ENCODE data around the gene CLDN9.

CLDN9 gene

DNA sequence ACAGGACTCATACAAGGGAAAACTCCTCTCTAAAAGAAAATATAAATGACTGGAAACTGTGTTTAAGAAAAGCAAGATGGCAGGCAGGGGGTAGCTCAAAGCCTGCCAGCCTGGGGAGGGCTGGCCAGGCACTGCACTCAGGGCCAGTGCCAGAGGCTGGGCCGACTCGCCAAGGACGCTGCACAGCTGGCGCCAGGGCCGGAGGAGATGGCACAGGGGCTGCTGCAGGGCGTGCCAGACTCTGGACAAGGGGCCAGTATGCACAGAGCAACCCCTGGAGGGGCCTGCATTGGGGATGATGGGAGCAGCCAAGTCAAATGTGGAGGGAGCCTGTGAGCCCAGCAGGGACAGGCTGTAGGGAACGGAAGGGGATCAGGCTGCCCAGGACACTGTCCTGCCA is 36.5 kb upstream of the CLDN9 start:
- Histone ChIP-seq H3K9me3 (ENCODE audit: insufficient read depth, low read length) (no peaks in the 10 kb centered on the region), H3K27me3 (ENCODE audit: insufficient read depth, insufficient read length) (no peaks in the 10 kb centered on the region), H3K4me1 (ENCODE audit: insufficient read depth, insufficient read length) (peaks cover 19% of the 10 kb centered on the region), H3K36me3 (ENCODE audit: insufficient read depth, insufficient read length, low read length) (peaks cover 82% of the 10 kb centered on the region), H3K9ac (ENCODE audit: insufficient read length, low read depth) (no peak overlapping the region), H3K4me3 (ENCODE audit: insufficient read length, low read depth) (no peak overlapping the region)
- DNase-seq (ENCODE audit: low read depth, low spot score), result no peak
- TF ChIP-seq SUZ12 (IDR thresholded peaks at IDR 0.05; ENCODE audit: extremely low read depth, insufficient read depth, insufficient read length), result no peak
- no peak for TF ChIP-seq ZNF274 (IDR thresholded peaks at IDR 0.05; ENCODE audit: low read depth, low read length)
- TF ChIP-seq YY1 (IDR thresholded peaks at IDR 0.05; ENCODE audit: insufficient read depth, insufficient read length), result no peak

DNA sequence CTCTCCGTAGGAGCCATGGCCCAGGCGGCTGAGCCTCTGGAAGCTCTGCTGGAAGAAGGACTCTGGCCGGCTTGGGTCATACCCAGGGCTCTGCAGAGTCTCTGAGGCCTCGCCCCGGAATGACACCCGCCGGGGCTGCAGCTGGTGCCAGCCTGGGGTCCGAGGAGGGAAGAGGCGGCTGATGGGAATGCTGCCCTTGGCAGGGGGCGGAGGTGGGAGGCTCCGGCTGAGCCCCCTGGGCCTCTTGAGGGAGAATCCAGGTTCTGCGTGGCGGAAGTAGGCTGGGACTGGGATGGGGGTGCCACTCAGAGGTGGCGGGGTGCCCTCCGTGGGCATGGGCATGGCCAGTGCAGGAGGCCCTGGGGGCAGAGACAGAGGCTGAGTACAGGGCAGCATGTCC is 36.0 kb upstream of the CLDN9 start:
- Histone ChIP-seq H3K9me3 (ENCODE audit: insufficient read depth, low read length) (no peaks in the 10 kb centered on the region), H3K4me3 (ENCODE audit: insufficient read length, low read depth) (no peak overlapping the region), H3K9ac (ENCODE audit: insufficient read length, low read depth) (no peak overlapping the region), H3K36me3 (ENCODE audit: insufficient read depth, insufficient read length, low read length) (peaks cover 77% of the 10 kb centered on the region), H3K27me3 (ENCODE audit: insufficient read depth, insufficient read length) (no peaks in the 10 kb centered on the region), H3K4me1 (ENCODE audit: insufficient read depth, insufficient read length) (peaks cover 15% of the 10 kb centered on the region)
- TF ChIP-seq YY1 (IDR thresholded peaks at IDR 0.05; ENCODE audit: insufficient read depth, insufficient read length) (no peak), ZNF274 (IDR thresholded peaks at IDR 0.05; ENCODE audit: low read depth, low read length) (no peak), SUZ12 (IDR thresholded peaks at IDR 0.05; ENCODE audit: extremely low read depth, insufficient read depth, insufficient read length) (no peak)
- no peak for DNase-seq (ENCODE audit: low read depth, low spot score)

DNA sequence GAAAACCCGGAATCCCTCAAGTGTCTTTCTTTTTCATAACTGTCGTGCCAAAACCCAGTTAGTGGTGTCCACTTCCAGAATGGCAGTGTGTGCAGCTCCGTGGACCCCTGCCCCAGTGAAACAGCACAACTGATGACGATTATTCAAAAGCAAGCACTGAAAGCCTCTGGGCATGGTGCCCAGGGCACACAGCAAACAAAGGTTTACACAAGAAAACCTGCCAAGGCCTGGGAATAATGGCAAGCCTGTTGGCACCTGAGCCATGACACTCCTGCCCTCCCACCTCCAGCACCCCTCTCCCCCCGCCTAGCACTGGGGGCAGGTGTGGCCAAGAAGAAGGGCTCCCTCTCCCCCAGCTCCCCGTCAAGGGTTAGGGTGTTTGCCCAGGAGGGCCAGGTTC is 35.3 kb upstream of the CLDN9 start:
- Histone ChIP-seq H3K27me3 (ENCODE audit: insufficient read depth, insufficient read length) (no peaks in the 10 kb centered on the region), H3K9ac (ENCODE audit: insufficient read length, low read depth) (peak overlapping the region; percentile 11), H3K36me3 (ENCODE audit: insufficient read depth, insufficient read length, low read length) (peaks cover 69% of the 10 kb centered on the region), H3K9me3 (ENCODE audit: insufficient read depth, low read length) (no peaks in the 10 kb centered on the region), H3K4me1 (ENCODE audit: insufficient read depth, insufficient read length) (peaks cover 13% of the 10 kb centered on the region), H3K4me3 (ENCODE audit: insufficient read length, low read depth) (peak overlapping the region; percentile 4)
- no peak for TF ChIP-seq ZNF274 (IDR thresholded peaks at IDR 0.05; ENCODE audit: low read depth, low read length)
- no peak for TF ChIP-seq SUZ12 (IDR thresholded peaks at IDR 0.05; ENCODE audit: extremely low read depth, insufficient read depth, insufficient read length)
- TF ChIP-seq YY1 (IDR thresholded peaks at IDR 0.05; ENCODE audit: insufficient read depth, insufficient read length), result no peak
- DNase-seq (ENCODE audit: low read depth, low spot score), result no peak

DNA sequence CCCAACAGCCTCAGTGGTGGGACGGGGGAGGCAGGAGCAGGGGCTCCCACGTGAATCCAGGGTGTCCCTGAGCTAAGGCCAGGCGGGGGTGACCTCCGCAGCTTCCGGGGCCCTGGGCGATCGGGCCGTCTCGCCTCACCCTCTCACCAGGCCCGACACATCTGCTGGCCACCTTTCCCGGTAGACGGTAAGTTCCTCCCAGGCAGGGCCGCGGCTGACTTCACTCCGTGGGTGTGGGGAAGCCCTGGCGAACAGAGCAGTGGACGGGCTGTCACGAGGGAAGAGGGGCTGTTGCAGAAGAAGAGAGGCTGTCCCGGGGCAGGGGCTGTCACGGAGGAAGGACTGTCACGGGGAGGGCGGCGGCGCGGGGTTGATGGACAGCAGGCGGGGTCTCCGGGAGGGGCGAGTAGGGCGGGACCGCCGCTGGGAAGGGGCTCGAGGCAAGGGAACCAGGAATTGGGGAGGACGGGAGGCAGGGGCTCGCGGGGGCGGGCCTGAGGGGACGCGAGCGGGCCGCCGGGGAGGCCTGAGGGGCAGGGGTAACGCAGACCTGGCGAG is 33.0 kb upstream of the CLDN9 start:
- DNase-seq (ENCODE audit: low read depth, low spot score), result no peak
- Histone ChIP-seq H3K27me3 (ENCODE audit: insufficient read depth, insufficient read length) (no peaks in the 10 kb centered on the region), H3K4me3 (ENCODE audit: insufficient read length, low read depth) (peak overlapping the region; percentile 95), H3K9ac (ENCODE audit: insufficient read length, low read depth) (peak overlapping the region; percentile 100), H3K4me1 (ENCODE audit: insufficient read depth, insufficient read length) (peaks cover 10% of the 10 kb centered on the region), H3K36me3 (ENCODE audit: insufficient read depth, insufficient read length, low read length) (peaks cover 46% of the 10 kb centered on the region), H3K9me3 (ENCODE audit: insufficient read depth, low read length) (no peaks in the 10 kb centered on the region)
- no peak for TF ChIP-seq ZNF274 (IDR thresholded peaks at IDR 0.05; ENCODE audit: low read depth, low read length)
- TF ChIP-seq YY1 (IDR thresholded peaks at IDR 0.05; ENCODE audit: insufficient read depth, insufficient read length), result no peak
- TF ChIP-seq SUZ12 (IDR thresholded peaks at IDR 0.05; ENCODE audit: extremely low read depth, insufficient read depth, insufficient read length), result no peak

GRCh38 chr16:2980227-2981176 is 32.2 kb upstream of the CLDN9 start, which contains the start of gene PKMYT1:
PKMYT1 (minus strand) TSS chr16:2980446; CDS start chr16:2979657, 789 bp downstream.
- H3K36me3 ChIP-seq (ENCODE audit: insufficient read depth, insufficient read length, low read length), result peaks cover 39% of the 10 kb centered on the region

GRCh38 chr16:2981177-2981898 is 31.4 kb upstream of the CLDN9 start:
- H3K4me1 ChIP-seq (ENCODE audit: insufficient read depth, insufficient read length), result peaks cover 12% of the 10 kb centered on the region
- H3K4me3 ChIP-seq (ENCODE audit: insufficient read length, low read depth), result peak overlapping the region; percentile 95
- no peaks in the 10 kb centered on the region for H3K9me3 ChIP-seq (ENCODE audit: insufficient read depth, low read length)
- TF ChIP-seq YY1 (IDR thresholded peaks at IDR 0.05; ENCODE audit: insufficient read depth, insufficient read length) (no peak), ZNF274 (IDR thresholded peaks at IDR 0.05; ENCODE audit: low read depth, low read length) (no peak), SUZ12 (IDR thresholded peaks at IDR 0.05; ENCODE audit: extremely low read depth, insufficient read depth, insufficient read length) (no peak)
- no peaks in the 10 kb centered on the region for H3K27me3 ChIP-seq (ENCODE audit: insufficient read depth, insufficient read length)
- H3K36me3 ChIP-seq (ENCODE audit: insufficient read depth, insufficient read length, low read length), result peaks cover 30% of the 10 kb centered on the region
- DNase-seq (ENCODE audit: low read depth, low spot score), result peak; percentile 70
- peak overlapping the region; percentile 100 for H3K9ac ChIP-seq (ENCODE audit: insufficient read length, low read depth)

More at GRCh38 chr16:2980227-2981176, 32.2 kb upstream of the CLDN9 start, which contains the start of gene PKMYT1:
- TF ChIP-seq SUZ12 (IDR thresholded peaks at IDR 0.05; ENCODE audit: extremely low read depth, insufficient read depth, insufficient read length) (no peak), YY1 (IDR thresholded peaks at IDR 0.05; ENCODE audit: insufficient read depth, insufficient read length) (no peak), ZNF274 (IDR thresholded peaks at IDR 0.05; ENCODE audit: low read depth, low read length) (no peak)
- Histone ChIP-seq H3K27me3 (ENCODE audit: insufficient read depth, insufficient read length) (no peaks in the 10 kb centered on the region), H3K4me3 (ENCODE audit: insufficient read length, low read depth) (peak within 1 kb of the TSS; percentile 95), H3K9ac (ENCODE audit: insufficient read length, low read depth) (peak within 1 kb of the TSS; percentile 100), H3K4me1 (ENCODE audit: insufficient read depth, insufficient read length) (peaks cover 14% of the 10 kb centered on the region), H3K9me3 (ENCODE audit: insufficient read depth, low read length) (no peaks in the 10 kb centered on the region)
- peak; percentile 76 for DNase-seq (ENCODE audit: low read depth, low spot score)
